Stimulated activated CD4-positive, alpha-beta T cell treated with anti-CD3 and anti-CD28 coated beads, Interleukin-2, amount 100 ng/mL, for 48 hours (primary cell): ENCODE data around the gene NR3C2.

Experiments used
- DNase-seq, 2 donors: peaks; one replicate each; pipeline ENCODE4 v3.0.0-alpha.2; 2020

The NR3C2 gene

GRCh38 chr4:148067301-148067916 lies 374.8 kb downstream of the NR3C2 start:
- no peak for DNase-seq

DNA sequence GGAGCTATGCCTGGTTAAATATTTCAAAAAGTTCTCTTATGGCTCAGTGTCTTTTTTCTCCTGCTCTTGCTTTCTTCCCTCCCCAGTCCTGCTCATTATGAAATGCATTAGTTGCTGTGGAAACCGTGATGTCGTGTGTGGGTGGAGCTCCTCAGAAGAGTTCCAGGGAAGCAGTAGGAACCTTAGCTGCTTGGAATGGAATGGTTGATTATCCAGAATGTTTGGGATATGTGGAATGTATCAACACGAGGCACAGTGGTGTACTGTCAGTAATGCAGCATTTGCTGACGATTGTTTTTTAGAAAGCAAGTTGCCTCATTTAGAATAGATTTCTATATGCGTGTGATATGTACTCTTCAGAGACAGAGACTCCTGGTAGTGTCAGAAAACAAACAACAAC lies 377.1 kb downstream of the NR3C2 start:
- no peak for DNase-seq

GRCh38 chr4:148064451-148064850 lies 377.8 kb downstream of the NR3C2 start:
- no peak for DNase-seq

DNA sequence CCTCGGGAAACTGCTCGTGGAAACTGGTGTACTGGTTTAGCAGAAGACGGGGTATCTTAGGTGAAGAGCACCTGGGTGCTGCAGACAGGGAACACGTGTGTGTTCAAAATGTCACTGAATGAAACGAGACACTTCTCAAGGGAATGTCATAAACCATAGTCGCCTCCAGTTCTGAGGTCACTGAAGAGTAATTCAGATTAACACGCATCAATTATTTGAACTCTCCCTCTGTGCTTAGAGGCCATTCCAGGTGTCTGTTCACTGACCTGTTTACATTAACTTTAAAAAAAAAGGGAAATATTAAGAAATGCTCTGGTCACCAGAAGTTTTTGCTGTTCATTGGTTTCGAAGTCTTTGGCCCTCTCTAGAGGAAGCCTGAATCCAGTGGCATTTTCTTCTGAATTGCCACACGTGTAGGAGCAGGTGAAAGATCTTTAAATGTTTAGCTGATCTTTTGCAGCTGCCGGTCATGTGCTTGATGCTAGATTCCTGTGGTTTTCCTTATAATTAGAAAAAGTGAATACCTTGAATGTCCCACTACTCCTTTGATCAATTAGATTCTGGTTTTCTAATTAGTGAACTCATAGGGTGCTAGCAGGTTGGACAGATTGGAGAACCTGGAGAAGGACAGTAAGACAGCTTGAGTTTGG lies 379.8 kb downstream of the NR3C2 start:
- DNase-seq = no peak

DNA sequence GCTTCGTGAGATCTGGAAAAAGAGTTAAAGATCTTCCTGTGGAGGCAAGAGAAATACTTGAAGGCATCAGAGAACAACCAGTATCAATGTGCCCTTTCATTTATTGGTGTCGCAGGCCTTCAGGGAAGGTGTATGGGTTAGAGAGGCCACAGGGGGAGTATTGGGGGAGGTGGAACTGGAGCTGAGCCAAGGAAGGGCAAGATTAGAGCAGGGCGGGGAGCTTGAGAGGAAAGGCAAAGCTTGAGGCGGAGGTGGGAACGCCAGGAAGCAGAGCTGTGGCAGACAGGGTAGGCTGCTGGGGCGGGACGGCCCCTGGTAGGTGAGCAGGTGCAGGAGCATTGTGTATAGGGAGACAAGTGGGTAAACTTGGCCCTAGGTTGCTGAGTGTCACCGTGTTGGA lies 380.4 kb downstream of the NR3C2 start:
- no peak for DNase-seq

GRCh38 chr4:148061141-148061481 lies 381.1 kb downstream of the NR3C2 start:
- DNase-seq = no peak

DNA sequence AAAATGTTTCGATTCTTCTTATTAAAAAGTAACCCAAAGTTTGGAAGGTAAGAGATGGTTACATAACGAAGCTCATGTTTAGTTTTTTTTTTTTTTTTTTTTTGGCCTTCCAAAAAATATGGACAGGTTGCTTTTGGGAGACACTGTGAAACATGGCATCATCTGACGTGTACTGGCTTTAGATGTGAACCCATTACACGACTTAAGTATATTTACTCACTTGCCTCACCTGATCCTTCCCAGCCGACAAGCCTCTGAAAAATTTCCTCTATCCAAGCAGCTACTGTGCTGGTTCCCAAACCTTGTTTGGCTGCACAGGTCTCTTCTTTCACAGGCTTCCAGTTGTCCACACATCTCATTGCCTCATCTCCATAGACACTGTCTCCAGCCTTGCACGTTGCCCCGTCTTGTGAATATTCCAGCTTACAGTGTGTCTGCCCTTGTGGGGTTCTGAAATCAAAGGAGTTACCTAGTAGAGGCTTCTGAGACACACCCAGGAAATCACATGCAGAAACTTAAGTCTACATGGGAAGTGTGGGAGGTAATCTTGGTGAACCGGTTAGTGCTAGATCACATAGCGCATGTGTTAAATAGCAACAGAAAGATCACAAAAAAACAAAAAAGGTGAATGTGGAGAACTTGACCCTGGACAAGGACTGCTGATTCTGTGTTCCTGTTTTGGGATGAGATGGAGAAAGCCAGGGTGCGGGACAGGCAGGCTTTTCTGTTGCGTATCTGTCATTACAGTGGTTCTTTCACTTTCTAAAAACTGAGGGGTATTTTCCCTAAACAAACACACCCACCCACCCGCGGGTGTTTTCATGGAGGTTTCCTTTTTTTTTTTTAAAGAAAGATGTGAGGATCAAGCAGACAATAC lies 381.7 kb downstream of the NR3C2 start:
- no peak for DNase-seq

DNA sequence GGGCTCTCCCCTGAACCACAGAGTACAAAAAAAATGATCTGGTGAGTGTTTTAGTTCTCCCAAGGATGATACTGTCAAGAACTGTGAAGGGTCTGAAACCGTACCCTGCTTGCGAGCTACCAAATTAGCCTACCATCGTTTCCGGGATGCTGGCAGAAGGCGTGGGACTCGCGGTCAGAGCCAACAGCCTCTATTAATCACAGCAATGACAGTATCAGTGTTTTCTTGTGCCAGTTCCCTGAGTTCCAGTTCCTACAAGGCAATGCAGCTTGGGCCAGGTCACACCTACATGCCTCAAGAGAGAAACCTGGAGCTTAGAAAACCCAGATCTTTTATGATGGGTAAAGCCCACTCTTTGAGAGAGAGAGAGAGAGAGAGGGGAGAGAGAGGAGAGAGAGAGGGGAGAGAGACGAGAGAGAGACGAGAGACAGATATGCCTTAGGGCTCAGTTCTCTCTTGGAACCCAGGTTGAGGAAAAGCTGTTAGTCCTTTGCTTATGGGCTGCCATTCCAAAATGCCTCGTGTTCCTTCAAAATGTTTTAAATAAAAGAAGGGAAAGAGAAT lies 382.5 kb downstream of the NR3C2 start:
- DNase-seq = no peak

- DNase-seq = no peak
Observed at GRCh38 chr4:148057984-148058859, 384.0 kb downstream of the NR3C2 start.

- no peak for DNase-seq
Observed at GRCh38 chr4:148057516-148057915, 384.7 kb downstream of the NR3C2 start.

DNA sequence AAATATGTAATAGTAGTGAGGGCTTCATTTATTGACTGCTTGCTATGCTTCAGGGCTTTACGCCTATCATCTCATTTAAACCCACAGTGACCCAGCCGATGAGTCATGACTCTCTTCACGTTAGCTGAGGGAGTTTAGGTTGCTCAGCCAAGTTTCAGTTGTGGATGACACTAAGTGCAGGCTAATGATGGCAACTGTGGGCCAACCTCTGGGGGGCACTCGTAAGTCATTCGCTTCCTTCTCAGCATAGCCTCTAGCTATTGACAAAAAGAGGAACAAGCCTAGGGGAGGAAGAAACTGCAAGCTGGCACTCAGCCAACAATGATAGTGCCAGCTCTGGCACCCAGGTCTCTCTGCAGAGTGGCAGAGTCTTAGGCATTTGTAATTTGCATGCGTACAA lies 385.3 kb downstream of the NR3C2 start:
- peak; percentile 47 to 48 for DNase-seq

GRCh38 chr4:148055844-148056243 lies 386.4 kb downstream of the NR3C2 start:
- no peak for DNase-seq

- DNase-seq = no peak
Observed at GRCh38 chr4:148054275-148054674, 387.9 kb downstream of the NR3C2 start.

- no peak for DNase-seq
Observed at GRCh38 chr4:148053298-148054003, 388.8 kb downstream of the NR3C2 start.

- no peak for DNase-seq
Observed at GRCh38 chr4:148052448-148052847, 389.8 kb downstream of the NR3C2 start.

GRCh38 chr4:148051403-148051802 lies 390.8 kb downstream of the NR3C2 start:
- DNase-seq = no peak

GRCh38 chr4:148048598-148048997 lies 393.6 kb downstream of the NR3C2 start:
- DNase-seq = no peak

- DNase-seq = no peak
Observed at GRCh38 chr4:148044912-148045352, 397.3 kb downstream of the NR3C2 start.

DNA sequence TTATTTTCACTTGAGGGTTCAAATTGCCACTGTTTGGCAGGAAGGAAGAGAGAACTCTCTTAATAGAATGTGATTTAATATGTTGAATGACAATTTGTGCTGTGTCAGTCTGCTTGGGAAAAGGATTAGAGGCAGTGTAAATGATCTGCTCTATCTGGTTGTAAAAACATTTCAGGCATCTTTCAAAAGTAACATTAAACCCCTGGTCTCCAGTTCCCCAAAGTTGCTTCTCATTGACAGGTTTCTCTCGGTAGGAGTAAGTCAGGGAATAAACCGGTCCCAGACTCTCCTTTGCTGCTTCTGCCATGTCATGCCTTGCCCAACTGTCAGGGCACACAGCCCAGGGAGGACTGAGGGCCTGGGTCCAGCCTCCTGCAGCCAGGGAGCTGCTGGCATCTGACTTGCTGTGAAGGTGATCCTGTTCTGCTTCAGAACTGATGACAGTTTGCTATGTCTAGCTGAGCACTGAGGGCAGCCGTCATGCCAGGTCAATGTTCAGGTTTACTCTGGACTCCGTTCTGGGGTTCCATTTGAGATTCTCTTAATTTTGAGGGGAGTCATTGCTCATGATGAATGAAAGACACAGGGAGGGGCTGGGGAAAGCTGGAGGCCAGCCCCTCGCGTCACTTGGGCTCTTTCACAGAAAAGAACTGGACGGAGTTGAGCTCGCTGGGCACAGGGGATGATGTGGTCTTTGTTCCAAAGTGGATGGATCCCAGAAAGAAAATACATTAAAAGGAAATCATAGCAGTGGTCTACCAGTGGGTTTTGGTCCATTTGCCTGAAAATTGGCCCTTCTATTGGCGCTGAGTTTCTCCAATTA lies 397.9 kb downstream of the NR3C2 start:
- no peak for DNase-seq

DNA sequence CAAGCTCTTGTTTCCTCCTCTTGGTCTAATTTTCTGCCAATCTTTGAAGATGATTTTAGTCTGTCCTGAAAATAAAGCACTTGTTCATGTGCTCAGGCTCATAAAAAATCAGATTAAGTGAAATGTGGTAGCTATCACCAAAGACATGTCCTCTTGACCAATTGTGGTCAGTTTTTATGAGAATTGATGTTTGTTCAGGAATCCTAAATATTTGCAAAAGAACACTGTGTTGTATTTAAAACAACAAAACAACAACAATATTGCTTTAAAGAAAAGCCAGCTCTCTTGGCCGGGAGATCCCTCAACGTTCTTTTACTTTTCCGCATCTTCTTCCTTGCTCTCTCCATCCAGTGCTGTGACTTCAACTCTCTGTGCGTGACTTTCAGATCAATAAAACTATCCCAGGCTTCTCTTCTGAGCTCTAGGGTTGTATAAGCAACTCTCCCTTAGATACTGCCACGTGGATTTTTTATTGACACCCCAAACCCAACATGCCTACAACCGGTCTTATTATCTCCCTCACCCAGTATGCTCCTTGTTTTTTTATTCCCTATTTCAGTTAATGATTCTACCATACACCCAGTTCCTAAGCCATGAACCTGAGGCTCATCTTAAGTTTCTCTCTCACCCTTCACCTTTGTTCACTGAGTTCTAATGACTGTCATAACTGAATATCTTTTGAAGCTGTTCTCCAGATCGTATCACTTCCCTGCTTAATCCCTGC lies 400.4 kb downstream of the NR3C2 start:
- no peak for DNase-seq
